HG03139 (cell line): ENCODE data around the gene ADAMTS19.
"Not testable (repeated sequence)": the region's sequence is repeated elsewhere in the genome, so short reads cannot be mapped to it uniquely, and the experiment has no call there.

Source experiments
- ATAC-seq: cut with Tn5 transposase; IDR thresholded peaks from one replicate; pipeline ENCODE4 v1.9.1; 2021; ENCODE audit not compliant: unreplicated experiment

Gene ADAMTS19

DNA sequence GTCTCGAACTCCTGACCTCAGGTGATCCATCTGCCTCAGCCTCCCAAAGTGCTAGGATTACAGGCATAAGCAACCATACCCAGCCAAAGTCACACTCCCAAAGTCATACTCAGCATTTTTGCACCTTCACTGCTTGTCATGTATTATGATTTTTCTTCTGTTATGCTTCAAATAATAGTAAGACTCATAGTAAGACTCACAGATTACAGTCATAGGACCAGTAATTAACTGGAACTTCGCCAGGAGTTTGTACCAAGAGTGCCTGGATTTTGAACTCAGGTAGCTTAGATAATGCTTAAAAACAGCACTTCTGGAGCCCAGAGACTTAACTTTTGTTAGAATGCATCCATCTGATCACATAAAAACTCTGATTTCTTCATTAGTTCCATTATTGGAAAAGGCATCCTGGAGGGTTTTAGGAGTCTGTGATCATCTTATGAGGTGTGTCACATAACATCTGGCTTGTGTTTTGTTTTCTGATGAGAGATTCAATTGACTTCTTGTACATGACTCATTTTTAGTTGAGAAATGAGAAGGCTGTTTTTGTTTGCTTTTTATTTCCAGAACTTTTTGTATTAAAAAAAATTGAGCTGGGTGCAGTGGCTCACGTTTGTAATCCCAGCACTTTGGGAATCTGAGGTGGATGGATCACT, 131.5 kb downstream of the ADAMTS19 start:
- ATAC-seq: no peak

DNA sequence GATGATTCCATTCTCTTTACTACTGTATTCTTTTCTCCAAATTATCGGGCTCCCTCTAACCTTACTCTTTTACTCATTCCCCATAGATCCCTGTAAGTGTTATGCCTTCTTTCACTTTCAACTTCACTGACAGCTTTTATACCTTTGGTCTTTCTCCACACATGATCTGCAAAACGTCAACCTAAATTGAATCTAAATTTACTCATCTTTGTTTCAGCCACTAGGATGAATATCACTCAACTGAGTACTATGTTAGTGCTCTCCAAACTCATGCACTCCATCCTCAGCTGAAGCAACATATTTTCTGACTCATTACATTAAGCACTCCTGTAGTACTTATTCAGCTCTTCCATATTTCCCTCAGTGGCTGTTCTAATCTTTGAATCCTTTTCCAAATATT, 133.4 kb downstream of the ADAMTS19 start:
- ATAC-seq: no peak

DNA sequence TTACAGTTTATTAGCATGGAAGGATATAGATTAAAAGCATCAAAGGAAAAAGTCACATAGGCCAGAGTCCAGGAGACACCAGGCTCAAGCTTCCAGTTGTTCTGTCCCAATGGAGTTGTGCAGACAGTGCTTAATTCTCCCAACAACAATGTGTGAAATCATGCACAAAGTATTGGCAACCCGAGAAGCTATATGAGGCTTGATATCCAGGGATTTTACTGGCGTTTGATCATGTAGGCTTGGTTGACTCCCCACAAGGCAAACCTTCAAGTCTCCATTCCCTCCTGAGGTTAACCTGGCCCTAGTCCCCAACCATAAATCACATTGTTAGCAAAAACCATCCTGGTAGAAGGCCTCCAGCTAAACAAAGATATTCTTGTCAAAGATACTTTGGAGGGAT, 141.5 kb downstream of the ADAMTS19 start:
- no peak for ATAC-seq

DNA sequence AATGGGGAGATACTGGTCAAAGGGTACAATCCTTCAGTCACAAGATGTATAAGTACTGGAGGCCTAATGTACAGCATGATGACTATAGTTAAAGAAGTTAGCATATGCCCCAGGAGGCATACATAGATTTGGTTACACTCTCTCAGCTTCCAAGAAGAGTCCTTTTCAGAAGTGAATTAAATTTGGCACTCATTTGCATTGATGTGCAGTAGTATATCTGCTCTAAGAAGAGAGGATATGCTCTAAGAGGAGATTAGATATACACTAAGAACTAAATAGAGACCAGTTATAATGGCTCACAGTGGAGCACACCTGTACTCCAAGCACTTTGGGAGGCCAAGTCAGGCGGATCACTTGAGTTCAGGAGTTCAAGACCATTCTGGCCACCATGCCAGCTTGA, 148.3 kb downstream of the ADAMTS19 start:
- ATAC-seq: no peak

DNA sequence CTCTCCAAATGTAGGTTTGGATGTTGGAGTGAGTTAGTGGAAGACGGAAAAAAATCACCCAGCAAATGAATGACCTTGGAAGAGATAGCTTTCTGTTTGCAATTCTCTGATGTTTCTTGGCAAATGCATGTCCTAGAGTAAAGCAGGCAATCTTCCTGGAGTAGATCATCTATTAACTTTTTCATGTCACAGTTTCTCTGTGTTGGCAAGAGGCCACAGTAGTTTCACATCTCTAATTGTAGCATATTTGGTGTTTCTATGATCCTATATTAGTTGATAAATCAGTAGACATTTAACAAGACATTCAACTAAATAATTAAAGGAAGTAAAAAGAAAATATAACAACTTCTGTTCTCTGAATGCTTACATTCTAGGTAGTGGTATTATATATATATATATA, 149.6 kb downstream of the ADAMTS19 start:
- ATAC-seq: peak; percentile 94

DNA sequence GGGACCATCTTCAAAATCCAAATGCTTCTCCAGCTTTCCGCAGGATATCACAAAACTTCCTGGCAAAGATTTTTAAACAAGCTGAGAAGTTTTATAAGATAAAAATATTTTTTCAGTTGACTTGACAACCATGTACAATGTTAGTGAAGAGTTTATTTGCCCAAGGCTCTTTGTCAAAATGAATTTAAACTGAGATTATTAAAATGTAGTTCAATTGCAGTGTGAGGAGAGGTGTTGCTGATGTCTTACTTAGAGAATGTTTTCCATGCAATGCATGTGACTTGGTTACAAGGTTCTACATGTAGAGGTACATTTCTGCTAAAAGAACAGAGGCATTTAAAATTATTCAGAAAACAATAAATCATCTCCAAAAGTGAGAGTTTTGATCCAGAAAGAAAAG, 156.4 kb downstream of the ADAMTS19 start:
- no peak for ATAC-seq

DNA sequence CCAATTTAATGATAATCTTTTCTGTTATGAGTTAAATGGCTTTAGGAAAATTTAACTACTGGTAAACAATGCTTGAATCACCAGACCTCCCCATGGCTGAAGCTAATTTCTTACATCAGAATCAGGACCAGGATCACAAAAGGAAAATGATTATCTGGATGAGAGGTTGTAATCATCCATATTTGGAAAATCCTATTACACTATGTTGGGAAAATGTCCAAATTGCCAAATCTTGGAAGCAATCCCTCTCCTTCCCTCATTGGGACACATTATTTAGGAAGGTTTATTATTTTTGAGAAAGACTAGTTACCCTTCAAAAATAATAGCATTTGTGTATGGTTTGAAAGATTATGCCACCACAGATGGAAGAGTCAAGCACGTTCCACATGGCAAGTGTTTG, 157.1 kb downstream of the ADAMTS19 start:
- no peak for ATAC-seq

DNA sequence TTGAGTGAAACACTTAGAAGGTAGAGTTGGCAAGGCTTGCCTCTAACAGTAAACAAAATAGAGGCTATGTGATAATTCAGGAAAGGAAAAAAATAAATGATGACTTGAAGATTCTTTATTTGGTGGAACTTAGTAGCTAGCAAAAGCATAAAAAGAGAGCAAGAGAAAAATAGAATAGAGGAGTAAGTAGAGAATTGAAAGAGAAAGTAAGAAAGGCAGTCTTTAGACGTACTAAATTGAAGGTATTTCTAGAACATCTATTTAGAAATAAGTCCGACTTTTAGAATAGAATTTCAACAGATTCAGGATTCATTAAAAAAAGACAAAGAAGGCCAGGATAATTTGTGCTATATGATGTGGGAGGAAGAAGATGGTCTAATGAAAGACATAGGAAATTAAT, 159.7 kb downstream of the ADAMTS19 start:
- ATAC-seq: no peak

DNA sequence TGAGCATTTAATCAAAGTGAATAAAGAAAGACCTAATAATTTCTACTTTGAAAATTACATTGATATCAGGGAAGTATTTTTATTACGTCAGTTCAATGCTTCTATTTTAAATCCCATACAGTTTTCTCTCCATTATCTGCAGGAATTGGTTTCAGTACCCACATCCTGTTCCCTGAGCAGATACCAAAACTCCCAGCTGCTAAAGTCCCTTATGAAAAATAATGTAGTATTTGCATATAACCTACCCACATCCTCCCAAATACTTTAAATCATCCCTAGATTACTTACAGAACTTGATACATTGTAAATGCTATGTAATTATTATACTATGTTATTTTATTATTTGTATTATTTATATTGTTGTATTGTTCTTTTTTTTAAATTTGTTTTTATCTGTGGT, 162.4 kb downstream of the ADAMTS19 start:
- peak; percentile 51 for ATAC-seq

DNA sequence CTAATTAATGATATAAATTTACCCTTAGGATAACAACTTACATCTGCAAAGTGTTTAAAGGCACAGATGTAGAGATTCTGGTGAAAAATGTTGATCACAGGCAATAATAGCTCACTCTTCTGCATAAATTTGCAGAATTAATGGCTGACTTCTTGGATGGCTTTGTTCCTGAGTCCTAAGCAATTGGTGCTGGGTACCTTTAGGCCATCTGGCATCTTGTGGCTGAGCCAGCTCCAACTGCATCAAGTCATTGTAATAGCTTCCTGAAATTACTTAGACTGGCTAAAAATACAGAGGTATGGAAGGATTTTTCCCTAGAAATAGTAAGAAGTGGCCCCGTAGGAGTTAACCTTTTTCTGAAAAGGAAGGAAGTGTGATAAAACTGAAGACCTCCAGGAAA, 169.5 kb downstream of the ADAMTS19 start:
- ATAC-seq: no peak

DNA sequence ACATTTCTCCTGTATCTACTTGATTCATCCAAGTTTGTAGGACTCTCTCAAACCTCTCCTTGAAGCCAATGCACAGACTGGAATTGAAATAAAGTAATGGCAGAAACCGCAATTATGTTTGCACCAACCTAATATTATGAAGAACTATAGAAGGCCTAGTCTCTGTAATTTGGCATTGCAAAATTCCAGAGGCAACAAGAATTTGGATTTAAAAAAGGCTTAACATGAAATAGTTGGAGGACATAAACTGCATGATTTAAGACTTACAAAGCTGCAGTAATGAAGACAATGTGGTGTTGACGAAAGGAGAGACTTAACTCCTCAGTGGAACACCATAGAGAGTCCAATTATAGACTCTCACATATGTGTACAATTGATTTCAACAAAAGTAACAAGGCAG, 170.0 kb downstream of the ADAMTS19 start:
- ATAC-seq: no peak

DNA sequence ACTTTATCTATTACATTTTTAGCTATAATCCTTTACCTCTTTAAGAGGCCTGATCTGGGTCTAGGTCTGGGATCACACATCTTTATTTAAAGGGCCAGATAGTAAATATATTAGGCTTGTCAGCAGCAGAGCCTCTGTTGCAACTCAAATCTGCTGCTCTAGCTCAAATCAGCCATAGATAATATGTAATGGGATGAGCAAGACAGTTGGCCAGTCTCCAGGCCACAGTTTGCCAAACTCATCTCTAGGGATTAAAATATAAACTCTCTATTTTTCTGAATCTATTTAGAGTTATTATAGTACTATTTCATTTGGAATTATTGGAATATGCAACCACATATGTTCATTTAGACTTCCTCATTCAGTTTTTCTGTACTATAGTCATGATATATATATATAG, 171.9 kb downstream of the ADAMTS19 start:
- ATAC-seq: no peak

DNA sequence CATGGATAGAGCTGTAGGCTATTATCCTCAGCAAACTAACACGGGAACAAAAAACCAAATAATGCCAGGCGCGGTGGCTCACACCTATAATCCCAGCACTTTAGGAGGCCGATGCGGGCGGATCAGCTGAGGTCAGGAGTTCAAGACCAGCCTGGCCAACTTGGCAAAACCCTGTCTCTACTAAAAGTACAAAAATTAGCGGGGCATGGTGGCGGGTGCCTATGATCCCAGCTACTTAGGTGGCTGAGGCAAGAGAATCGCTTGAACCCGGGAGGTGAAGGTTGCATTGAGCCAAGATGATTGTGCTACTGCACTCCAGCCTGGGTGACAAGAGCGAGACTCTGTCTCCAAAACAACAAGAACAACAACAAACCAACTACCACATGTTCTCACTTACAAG, 177.4 kb downstream of the ADAMTS19 start:
- ATAC-seq: not testable (repeated sequence)

DNA sequence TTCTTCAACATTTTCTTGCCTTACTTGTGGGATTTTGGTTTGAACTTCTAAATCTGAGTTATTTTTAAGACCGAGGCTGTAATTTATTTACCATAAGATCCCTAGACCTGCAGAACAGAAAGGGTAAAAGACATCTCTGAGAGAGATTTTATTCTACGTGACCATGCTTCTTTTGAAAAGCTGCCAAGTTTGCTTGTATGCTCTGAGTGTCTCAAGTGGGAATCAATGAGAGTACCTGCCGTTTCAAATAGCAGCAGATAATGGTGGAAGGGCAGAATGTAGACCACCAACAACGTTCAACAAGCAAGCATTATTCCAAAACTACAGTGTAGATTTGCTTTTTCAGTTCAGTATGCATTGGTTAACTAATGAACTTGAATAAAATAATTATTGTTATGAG, 179.2 kb downstream of the ADAMTS19 start:
- no peak for ATAC-seq

DNA sequence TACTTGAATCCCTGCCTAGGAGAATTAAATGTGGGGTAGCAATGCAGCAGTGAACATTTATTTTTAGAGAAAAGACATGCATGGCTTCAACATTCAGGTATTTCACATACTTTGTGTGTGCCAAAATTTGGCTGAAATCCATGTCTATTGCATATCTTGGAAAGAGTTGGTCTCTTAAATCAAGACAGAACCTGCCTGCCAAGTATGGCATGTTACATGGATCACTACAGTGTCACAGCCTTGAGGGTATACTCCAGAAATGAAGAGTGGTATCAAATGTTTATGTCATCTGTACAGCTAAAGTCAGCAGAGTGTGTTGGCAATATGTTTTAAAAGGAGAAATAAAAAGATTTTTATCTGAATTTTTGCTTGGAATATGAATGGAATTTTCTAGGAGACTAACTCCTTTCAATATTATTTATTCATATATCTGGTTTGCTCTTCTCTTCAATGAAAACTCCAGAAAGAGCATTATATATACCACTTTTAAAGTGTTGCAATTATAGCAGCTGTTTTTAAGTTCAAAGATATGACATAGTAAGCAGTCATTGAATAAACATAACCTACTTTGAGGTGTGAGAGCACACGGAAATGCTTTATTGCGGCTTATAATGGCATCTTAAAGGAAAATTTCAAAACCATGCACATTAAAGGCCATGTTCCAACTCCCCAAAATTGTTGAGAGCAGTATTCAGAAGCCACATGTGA, 192.4 kb downstream of the ADAMTS19 start:
- ATAC-seq: no peak

DNA sequence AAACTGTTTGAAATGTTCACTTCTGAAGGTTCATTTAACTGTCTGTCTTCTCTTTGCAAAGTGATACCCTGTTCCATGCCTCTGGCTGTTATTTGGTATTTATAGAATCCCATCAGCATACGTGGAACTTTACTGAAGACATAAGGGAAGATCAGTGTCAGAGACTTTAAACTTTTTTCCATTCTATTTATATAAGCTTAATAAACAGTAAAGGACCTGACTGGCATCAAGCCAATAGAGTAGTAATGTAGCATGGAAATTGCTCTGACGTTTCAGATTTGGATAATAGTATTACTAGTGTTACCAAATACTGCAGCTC, 192.9 kb downstream of the ADAMTS19 start:
- ATAC-seq: no peak

DNA sequence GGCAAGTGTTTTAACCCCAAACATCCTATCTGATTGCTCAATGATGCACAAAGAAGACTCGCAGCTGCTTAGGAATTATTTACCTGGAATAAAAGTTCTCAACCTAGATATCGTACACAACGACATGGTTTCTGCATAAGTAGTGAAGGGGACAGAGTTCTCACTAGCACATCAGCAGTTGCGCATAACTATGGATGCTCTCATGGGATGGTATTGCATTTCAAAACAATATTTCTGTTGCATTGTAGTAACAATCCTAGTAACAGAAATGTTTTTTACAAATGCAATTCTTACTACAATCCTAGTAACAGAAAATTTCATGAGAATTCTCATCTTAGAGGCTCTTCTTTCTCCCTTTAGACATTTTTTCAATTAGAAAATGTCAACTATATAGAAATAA, 193.3 kb downstream of the ADAMTS19 start:
- ATAC-seq: no peak

DNA sequence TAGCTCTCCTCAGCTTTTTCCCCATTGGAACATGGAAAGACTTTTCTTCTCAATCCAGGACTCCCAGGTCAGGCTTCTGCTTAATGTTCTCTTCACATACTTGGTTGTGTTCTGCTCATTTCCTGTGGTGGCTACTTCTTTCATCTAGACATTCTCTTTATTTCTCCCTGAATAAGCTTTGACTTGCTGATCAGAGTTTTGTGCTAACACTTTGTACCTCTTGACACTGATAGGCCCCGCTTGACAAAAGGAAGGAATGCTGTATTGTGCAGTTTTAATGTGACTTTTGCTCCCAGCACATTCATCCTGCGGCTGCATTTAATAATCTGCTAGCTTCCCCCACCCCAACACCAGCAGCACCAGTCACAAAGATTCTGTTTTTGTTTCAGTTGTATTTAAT, 196.9 kb downstream of the ADAMTS19 start:
- no peak for ATAC-seq

DNA sequence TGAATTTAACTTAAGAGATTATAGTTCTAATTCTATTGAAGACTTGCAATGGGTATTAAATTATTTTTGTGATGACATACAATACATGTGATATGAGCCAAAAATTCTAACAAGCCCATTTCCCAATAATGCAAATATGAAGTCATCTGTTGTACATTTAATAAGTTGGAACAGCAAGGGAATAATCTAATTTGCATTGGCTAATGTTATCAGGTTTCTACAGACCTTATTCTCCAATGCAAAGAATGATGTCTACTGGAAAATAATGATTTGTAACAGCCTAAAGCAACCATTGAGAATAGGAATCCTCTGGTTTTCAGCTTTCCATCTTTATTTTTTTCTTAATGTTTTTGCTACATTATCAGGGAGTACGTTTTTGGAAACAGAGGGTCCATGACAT, 198.7 kb downstream of the ADAMTS19 start:
- ATAC-seq: no peak

DNA sequence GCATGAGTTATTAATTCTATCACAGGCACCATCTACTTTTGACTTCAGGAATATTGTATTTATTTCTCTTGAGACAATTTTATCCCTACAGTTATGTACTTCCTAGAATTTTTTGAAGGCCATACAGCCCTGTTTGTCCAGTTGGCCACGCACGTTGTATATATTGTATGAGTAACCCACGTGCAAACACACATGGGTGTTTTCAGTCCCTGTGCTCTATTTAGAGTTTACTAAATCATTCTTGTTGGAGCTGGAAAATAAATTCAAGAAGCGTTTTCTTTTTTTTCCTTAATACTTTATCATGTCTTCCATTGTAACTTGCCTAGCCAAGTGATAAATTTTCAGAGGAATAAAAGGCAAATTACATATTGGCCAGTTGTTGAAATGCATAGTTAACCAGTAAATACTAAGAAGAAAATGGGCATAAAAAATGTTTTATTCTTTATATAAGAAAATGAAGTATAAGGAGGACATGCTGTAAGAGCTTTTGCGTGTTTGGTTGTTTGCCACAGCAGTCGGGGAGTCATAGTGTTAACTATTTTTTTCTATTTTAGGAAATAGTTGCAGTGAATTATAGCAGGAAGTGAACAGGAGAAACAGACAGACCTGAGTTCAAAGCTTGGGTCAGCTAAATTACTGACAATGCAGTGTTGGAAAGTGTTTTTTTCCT, 201.4 kb downstream of the ADAMTS19 start:
- no peak for ATAC-seq

DNA sequence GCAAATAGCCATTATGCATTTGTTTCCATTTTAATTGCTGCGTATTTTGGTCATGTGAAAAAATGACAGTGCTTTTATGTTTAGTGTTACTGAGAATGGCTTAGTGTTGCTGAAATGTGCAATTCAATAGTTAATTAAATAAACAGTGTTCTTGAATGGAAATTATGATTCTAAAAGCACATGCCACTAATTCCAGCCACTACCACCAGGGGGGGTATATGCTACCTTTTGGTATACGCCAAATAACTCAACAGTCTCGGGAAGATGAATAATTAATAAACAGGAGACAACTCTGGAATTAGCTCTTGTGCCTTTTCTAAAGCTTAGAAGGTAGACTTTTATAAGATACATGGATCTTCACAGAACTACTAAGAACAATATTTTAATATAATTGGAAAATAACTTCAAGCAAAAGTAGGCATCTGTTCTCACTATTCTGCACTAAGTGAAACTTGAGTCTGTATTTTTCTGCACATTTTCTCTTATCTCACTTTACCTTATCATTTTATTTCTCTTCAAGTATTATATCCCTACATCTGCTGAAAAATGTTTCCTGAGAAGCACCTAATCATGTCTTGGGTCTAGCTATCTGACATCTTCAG, 204.3 kb downstream of the ADAMTS19 start:
- no peak for ATAC-seq

DNA sequence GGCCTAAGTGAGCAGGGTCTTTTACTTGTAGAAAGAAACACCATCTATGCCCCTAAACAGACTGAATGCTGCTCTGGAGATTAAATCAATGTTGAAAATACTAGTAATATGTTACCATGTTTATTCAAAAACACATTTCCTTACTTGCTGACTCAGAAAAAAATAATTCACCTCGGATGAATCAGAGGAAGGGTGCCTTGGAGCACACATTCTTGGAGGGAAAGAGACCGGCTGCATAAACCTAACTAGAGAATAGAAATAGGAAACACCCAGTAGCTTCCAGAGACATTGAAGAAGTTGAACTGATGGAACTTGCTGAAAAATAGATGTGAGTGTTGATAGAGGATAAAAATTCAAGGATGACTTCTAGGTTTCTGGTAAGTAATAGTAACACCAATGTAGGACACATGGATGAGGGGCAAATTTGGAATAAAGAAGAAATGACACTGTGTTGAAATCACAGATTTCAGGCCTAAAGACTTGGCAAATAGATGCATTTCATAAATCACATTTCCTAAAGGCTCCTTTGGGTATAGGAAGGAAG, 210.9 kb downstream of the ADAMTS19 start:
- no peak for ATAC-seq
